SK-N-MC (cell line): Measurements from ENCODE around the gene TCTN1.

ENCODE experiments used
- EZH2 ChIP-seq: fragments of 200-600 bp; sonication (generic); IDR thresholded peaks from one replicate; pipeline ENCODE4 v1.6.1; 2017; ENCODE audit warnings: antibody characterized with exemption
- POLR2AphosphoS5 ChIP-seq: IDR thresholded peaks from 2 replicates; pipeline ENCODE4 v1.6.1; 2012; ENCODE audit warnings: mild to moderate bottlenecking, low read depth, low read length, borderline replicate concordance

DNA sequence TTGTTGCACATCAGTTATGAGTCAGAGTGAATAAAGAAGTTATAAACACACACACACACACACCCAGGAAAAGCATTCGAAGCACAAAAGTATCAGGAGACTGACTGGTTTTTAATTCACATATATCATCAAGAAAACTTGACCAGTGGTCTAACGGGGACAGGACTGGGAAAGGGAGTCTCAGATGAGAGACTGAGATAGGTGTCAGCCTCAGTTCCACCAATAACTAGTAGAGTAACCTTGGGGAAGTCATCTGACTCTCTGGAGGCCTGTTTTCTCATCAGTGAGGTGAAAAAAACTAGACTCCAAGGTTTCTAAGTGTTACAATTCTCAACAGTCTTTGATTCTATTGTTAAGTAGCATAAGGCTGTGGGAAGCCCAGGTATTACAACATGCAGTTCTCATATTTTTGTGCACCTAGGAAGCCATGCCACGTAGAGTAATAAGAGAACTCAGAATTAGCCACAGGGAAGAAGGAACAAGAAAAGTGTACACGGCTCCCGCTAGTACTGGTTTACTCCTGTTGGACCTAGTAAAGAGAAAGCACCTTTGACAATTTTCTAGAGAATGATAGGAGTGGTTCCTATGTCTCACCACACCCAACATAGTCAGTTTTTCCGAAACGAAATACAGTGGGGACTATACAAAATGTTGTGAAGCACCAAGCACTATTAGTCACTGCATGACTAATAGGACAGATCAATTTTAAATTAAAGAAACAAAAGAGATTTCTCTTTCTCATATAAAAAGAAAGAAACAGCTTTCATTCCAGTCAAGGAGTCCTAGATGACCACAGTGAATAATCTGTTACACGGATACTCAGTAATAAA lies 35.9 kb upstream of the TCTN1 start:
- no peak for TF ChIP-seq EZH2
- no peak for TF ChIP-seq POLR2AphosphoS5
